VCaP (cell line): ENCODE results near the gene UXT.
"Not testable (repeated sequence)": the region's sequence is repeated elsewhere in the genome, so short reads cannot be mapped to it uniquely, and the experiment has no call there.

Experiments
- H3K27ac ChIP-seq: fragments of 450-650 bp; 2 replicates; pipeline ENCODE4 v1.5.1; 2017
- CTCF ChIP-seq: fragments of 450-650 bp; conservative IDR thresholded peaks from 2 replicates; pipeline ENCODE4 v1.5.1; 2017; ENCODE audit warnings: mild to moderate bottlenecking, moderate library complexity

UXT gene

DNA sequence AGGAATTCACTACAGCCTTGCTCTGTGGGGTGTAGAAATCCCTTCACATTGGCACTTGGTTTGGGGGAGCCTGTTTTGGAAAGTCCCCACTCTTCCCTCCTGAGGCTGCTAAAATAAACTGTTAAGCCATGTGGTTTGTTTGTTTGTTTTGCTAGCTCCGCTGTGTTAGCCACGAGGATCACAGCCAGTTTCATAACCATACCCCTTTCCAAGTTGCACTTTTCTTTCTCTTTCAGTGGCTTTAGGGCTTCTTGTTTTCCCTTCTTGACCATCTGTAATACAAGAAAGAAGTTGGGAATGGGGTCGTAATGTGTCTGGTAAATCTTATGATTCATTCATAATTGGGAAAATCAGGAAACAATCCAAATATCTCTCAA, 24.8 kb upstream of the UXT start:
- no peak overlapping the region for H3K27ac ChIP-seq
- TF ChIP-seq CTCF, result no peak

- H3K27ac ChIP-seq, result no peak overlapping the region
- no peak for TF ChIP-seq CTCF
Observed at GRCh38 chrX:47683184-47683828, 24.3 kb upstream of the UXT start.

- not testable (repeated sequence) for H3K27ac ChIP-seq
Observed at GRCh38 chrX:47675959-47676859, 17.2 kb upstream of the UXT start.

DNA sequence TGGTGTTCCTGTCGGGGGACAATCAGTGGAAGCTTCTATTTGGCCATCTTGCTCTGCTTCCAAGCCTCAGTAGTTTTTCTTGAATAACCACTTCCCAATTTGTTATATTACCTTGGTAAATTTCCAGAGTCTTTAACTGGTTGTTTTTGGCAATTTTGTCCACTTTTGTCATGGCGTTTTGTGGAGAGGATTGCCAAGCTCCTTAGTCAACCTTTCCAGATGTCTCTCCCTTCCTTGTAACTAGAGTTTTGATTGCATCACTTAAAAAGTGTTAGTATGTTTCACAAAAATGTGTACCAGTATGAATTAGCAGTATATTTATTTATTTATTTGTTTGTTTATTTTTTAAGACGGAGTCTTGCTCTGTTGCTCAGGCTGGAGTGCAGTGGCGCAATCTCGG, 15.8 kb upstream of the UXT start:
- H3K27ac ChIP-seq, result no peak overlapping the region
- no peak for TF ChIP-seq CTCF

GRCh38 chrX:47665797-47666196, 6.8 kb upstream of the UXT start:
- not testable (repeated sequence) for H3K27ac ChIP-seq

DNA sequence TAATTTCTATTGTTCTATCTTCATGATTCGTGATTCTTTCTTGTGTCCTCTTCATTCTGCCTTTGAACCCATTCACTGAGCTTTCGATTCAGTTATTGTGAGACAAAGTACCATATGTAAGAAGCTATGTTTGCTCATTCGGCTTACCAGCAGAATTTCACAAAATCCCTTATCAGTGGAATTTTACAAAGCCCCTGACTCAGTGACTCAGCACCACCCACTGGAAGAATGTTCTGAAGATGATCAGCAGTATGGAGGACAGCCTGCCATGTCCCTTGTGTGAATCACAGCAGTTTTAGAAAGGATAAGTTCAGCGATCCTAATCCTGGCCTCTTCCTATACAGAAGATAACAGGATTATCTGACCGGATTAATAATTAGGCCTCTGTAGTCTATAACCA, 5.8 kb upstream of the UXT start:
- H3K27ac ChIP-seq, result no peak overlapping the region
- no peak for TF ChIP-seq CTCF

DNA sequence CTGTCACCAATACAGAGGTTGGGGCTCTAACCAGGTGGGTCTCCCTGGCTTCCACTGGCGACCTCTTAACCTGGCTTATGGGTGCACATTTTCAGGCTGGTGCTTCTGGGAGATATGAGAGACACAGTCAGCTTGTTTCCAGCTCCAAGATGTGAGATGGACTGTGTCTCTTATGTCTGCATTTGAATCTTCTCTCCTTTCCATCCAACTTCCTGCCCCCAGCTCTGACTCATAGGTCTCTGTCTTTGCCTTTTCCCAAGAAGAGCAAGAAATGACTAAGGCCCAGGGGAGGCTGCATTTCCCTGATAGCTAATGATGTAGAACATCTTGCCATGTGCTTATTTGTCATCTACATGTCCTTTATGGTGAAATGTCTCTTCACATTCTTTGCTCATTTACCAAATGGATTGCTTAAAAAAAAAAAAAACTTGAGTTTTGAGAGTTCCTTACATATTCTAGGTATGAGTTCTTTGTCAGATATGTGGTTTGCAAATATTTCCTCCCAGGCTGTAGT, 3.2 kb upstream of the UXT start:
- no peak overlapping the region for H3K27ac ChIP-seq
- TF ChIP-seq CTCF, result no peak

DNA sequence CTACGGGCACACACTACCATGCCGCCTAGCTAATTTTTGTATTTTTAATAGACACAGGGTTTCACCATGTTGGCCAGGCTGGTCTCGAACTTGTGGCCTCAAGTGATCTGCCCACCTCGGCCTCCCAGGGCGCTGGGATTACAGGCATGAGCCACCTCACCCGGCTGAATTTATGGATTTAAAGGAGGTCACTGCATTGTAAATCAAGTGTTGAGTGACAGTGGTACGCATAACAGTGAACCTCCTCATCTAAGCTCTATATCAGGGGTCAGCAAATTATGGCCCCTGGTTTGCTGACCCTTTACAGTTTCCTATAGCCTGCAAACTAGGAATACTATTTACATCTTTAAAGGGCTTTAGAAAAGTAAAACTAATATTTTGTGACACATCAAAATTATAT, 2.6 kb upstream of the UXT start:
- TF ChIP-seq CTCF, result no peak
- no peak overlapping the region for H3K27ac ChIP-seq
